PC-9 (cell line): ENCODE data around the gene BTBD8.
"Not testable (repeated sequence)": the region's sequence is repeated elsewhere in the genome, so short reads cannot be mapped to it uniquely, and the experiment has no call there.

Experiments used
- CTCF ChIP-seq: fragments of 200-600 bp; sonication (generic); conservative IDR thresholded peaks from 2 replicates; pipeline ENCODE4 v1.6.1; 2017; ENCODE audit warnings: mixed run types, antibody characterized with exemption, mild to moderate bottlenecking, moderate library complexity
- EZH2 ChIP-seq: fragments of 200-600 bp; sonication (generic); IDR thresholded peaks from 2 replicates; pipeline ENCODE4 v1.8.0; 2017; ENCODE audit warnings: antibody characterized with exemption, low read depth

- TF ChIP-seq CTCF, EZH2: not testable (repeated sequence)
These were observed 5.7 kb upstream of the BTBD8 start for GRCh38 chr1:92074446-92074845.
